HepG2 (cell line): Measurements from ENCODE around the gene NAXD. TPM values are rescaled to one million over a fixed set of nuclear protein-coding genes. Genes with fewer than 3 reads are reported as not detected.

ENCODE experiments used
- FOXK1 ChIP-seq: sonication (generic); formaldehyde crosslinking; IDR thresholded peaks from 2 replicates; pipeline ENCODE4 v1.4.0; 2020; ENCODE audit warnings: low read depth, missing genetic modification reagents, borderline replicate concordance
- FUBP1 ChIP-seq: sonication (generic); formaldehyde crosslinking; IDR thresholded peaks from 2 replicates; pipeline ENCODE4 v1.5.1; 2020; ENCODE audit warnings: missing genetic modification reagents, mild to moderate bottlenecking, borderline replicate concordance
- KLF12 ChIP-seq: sonication (generic); formaldehyde crosslinking; IDR thresholded peaks from 2 replicates; pipeline ENCODE4 v1.4.0; 2020; ENCODE audit warnings: missing genetic modification reagents, borderline replicate concordance
- KLF16 ChIP-seq, 2 experiments: sonication (generic) in 1 of 2; formaldehyde crosslinking in 1 of 2; IDR thresholded peaks; 2 replicates each; pipeline versions ENCODE4 v1.6.1 to v1.8.0; 2016 to 2023; ENCODE audit warnings: missing genetic modification reagents in 2 of 2, missing compliant biosample characterization in 1 of 2
- MEIS2 ChIP-seq: sonication (generic); formaldehyde crosslinking; IDR thresholded peaks from 2 replicates; pipeline ENCODE4 v1.9.0; 2021; ENCODE audit warnings: mild to moderate bottlenecking, missing genetic modification reagents
- MZF1 ChIP-seq: sonication (generic); formaldehyde crosslinking; IDR thresholded peaks from 2 replicates; pipeline ENCODE4 v1.8.1; 2023; ENCODE audit warnings: mild to moderate bottlenecking, missing genetic modification reagents, borderline replicate concordance
- POLR2G ChIP-seq: fragments of 200-400 bp; formaldehyde crosslinking; IDR thresholded peaks from 2 replicates; pipeline ENCODE4 v1.6.1; 2018; ENCODE audit warnings: mild to moderate bottlenecking, low read depth, low read length, moderate library complexity
- SMYD3 ChIP-seq: sonication (generic); formaldehyde crosslinking; IDR thresholded peaks from 2 replicates; pipeline ENCODE4 v1.8.1; 2023; ENCODE audit warnings: mild to moderate bottlenecking, missing genetic modification reagents
- SP2 ChIP-seq: sonication (generic); formaldehyde crosslinking; IDR thresholded peaks from 2 replicates; pipeline ENCODE4 v1.5.1; 2020; ENCODE audit warnings: mild to moderate bottlenecking, missing genetic modification reagents
- TBP ChIP-seq: sonication (generic); formaldehyde crosslinking; IDR thresholded peaks from 2 replicates; pipeline ENCODE4 v1.5.0; 2020; ENCODE audit warnings: missing genetic modification reagents
- TCF7 ChIP-seq: sonication (generic); IDR thresholded peaks from 2 replicates; pipeline ENCODE4 v1.6.1; 2016; ENCODE audit warnings: antibody characterized with exemption, low read depth
- ZBTB3 ChIP-seq: sonication (generic); formaldehyde crosslinking; IDR thresholded peaks from 2 replicates; pipeline ENCODE4 v1.4.0; 2020; ENCODE audit warnings: low read depth, mild to moderate bottlenecking, moderate library complexity, missing genetic modification reagents, borderline replicate concordance
- ZFP82 ChIP-seq: sonication (generic); formaldehyde crosslinking; IDR thresholded peaks from 2 replicates; pipeline ENCODE4 v1.5.1; 2020; ENCODE audit warnings: mild to moderate bottlenecking, missing genetic modification reagents, borderline replicate concordance
- ZNF207 ChIP-seq: fragments of 450-650 bp; IDR thresholded peaks from 2 replicates; pipeline ENCODE4 v1.6.1; 2016; ENCODE audit warnings: antibody characterized with exemption, borderline replicate concordance
- ZNF274 ChIP-seq: sonication (generic); formaldehyde crosslinking; IDR thresholded peaks from 2 replicates; pipeline ENCODE4 v1.5.1; 2020; ENCODE audit warnings: mild to moderate bottlenecking, missing genetic modification reagents
- ZNF414 ChIP-seq: sonication (generic); formaldehyde crosslinking; IDR thresholded peaks from 2 replicates; pipeline ENCODE4 v1.5.0; 2020; ENCODE audit warnings: missing genetic modification reagents
- ZNF513 ChIP-seq: sonication (generic); formaldehyde crosslinking; conservative IDR thresholded peaks from 2 replicates; pipeline ENCODE4 v1.5.0; 2020; ENCODE audit warnings: missing genetic modification reagents
- ZNF598 ChIP-seq: sonication (generic); formaldehyde crosslinking; IDR thresholded peaks from 2 replicates; pipeline ENCODE4 v1.5.1; 2020; ENCODE audit warnings: mild to moderate bottlenecking, missing genetic modification reagents, borderline replicate concordance
- ZNF614 ChIP-seq: IDR thresholded peaks from 2 replicates; pipeline ENCODE4 v1.6.1; 2018; ENCODE audit warnings: missing biosample characterization, missing genetic modification reagents, inconsistent platforms, borderline replicate concordance
- ZNF713 ChIP-seq: sonication (generic); formaldehyde crosslinking; IDR thresholded peaks from 2 replicates; pipeline ENCODE4 v1.4.0; 2020; ENCODE audit warnings: mild to moderate bottlenecking, missing genetic modification reagents
- ZNF75D ChIP-seq: sonication (generic); formaldehyde crosslinking; IDR thresholded peaks from 2 replicates; pipeline ENCODE4 v1.8.1; 2023; ENCODE audit warnings: missing genetic modification reagents, mild to moderate bottlenecking, borderline replicate concordance
- polyA plus RNA-seq, 8 experiments: library from polyadenylated mRNA; depleted of rRNA in 3 of 8; stranded (reverse) in 7 of 8; unstranded in 1 of 8; fragments of >200 nt; fragmentation: Illumina TruSeq in 4 of 8; extraction: Trizol in 4 of 8; gene quantifications; 2 replicates each; pipeline versions ENCODE4 v1.2.1 to v1.2.3, GENCODE V29; 2011 to 2016; ENCODE audit warnings: low read depth in 4 of 8, missing spikeins in 1 of 8, mixed read lengths in 1 of 8; ENCODE audit not compliant: insufficient read depth in 1 of 8
- total RNA-seq, 5 experiments: library from RNA; depleted of rRNA; stranded (reverse); fragments of >200 nt; fragmentation: Illumina TruSeq; extraction: Trizol; gene quantifications; 2 replicates each; pipeline ENCODE4 v1.2.3, GENCODE V29; 2016; ENCODE audit warnings: low read depth in 1 of 5
- TF ChIP-seq, protein P1 (sequence below): sonication (generic); formaldehyde crosslinking; IDR thresholded peaks from 2 replicates; pipeline ENCODE4 v1.5.0; 2020; ENCODE audit warnings: missing genetic modification reagents, mild to moderate bottlenecking, borderline replicate concordance

The NAXD gene
- total and polyA plus RNA-seq, 2 of the 13 experiments (the other 11 are each of a cell fraction or from before 2014, with no cell fraction given), result 19.0 to 23.2 TPM

DNA sequence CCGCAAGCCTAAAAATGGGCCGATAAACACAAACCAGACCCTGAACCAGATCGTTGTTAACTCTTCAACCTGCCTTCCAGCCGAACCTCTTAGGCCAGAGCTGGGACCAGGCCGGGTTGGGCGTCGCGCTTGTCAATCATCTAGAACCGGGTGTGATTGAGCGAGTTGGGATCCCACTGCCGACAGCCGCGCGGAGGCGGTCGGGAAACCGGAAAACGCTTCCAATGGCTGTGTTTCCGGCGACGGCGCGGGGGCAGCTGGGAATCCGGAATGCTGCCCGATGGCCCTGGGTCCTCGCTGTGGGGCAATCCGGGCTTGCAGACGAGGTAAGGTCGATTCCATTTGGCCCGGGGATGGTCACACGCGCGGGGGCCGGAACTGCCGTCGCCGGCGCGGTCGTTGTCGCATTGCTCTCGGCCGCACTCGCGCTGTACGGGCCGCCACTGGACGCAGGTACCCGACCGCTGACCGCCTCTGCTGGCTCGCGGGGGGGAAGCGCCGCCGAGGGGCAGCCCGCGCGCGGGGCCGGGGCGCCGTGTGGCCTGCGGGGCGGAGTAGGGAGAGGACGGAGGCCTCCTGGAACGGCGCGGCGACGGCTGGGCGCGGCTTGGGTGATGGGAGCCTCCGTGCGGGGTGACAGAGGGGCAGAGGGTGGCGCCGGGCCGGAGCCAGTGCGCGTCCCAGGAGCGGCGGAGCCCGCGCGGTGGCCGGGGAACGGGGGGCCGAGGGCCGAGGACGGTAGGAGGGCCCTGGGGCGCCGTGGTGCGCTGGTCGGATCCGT is at the start of gene NAXD (continued):
- TF ChIP-seq ZBTB3 (CRISPR knock-in tag), result no peak
- TF ChIP-seq ZNF713 (CRISPR knock-in tag), result no peak
- peak; percentile 93 for TF ChIP-seq SP2 (CRISPR knock-in tag)
- peak; percentile 58; the same call in 1 of the 2 replicates for TF ChIP-seq MEIS2 (CRISPR knock-in tag)
- TF ChIP-seq ZNF207, result no peak
- TF ChIP-seq ZNF598 (CRISPR knock-in tag), result no peak; the same call in 1 of the 2 replicates
- peak; percentile 56; the same call in 1 of the 2 replicates for TF ChIP-seq FOXK1
- peak in 1 of 2 experiments; percentile 64; a peak in 1 of 4 replicates for TF ChIP-seq KLF16 (CRISPR knock-in tag; IDR thresholded peaks at IDR 0.05)
- no peak for TF ChIP-seq MZF1
- peak; percentile 88 for TF ChIP-seq POLR2G
- TF ChIP-seq ZNF513 (CRISPR knock-in tag), result no peak
- no peak for TF ChIP-seq FUBP1
- peak; percentile 94; the same call in 1 of the 2 replicates for TF ChIP-seq ZFP82 (CRISPR knock-in tag)
- TF ChIP-seq SMYD3, result no peak
- TF ChIP-seq TCF7, result no peak
- no peak; the same call in 1 of the 2 replicates for TF ChIP-seq KLF12 (CRISPR knock-in tag)
- TF ChIP-seq ZNF75D (CRISPR knock-in tag), result no peak
- peak; percentile 1; the same call in 1 of the 2 replicates for TF ChIP-seq ZNF614 (CRISPR knock-in tag)
- TF ChIP-seq ZNF274 (CRISPR knock-in tag), result peak; percentile 39; the same call in 1 of the 2 replicates
- TF ChIP-seq ZNF414, result no peak
- TF ChIP-seq, protein P1, sequence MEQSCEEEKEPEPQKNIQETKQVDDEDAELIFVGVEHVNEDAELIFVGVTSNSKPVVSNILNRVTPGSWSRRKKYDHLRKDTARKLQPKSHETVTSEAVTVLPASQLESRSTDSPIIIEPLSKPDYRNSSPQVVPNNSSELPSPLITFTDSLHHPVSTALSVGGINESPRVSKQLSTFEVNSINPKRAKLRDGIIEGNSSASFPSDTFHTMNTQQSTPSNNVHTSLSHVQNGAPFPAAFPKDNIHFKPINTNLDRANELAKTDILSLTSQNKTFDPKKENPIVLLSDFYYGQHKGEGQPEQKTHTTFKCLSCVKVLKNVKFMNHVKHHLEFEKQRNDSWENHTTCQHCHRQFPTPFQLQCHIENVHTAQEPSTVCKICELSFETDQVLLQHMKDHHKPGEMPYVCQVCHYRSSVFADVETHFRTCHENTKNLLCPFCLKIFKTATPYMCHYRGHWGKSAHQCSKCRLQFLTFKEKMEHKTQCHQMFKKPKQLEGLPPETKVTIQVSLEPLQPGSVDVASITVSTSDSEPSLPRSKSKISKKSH (CRISPR knock-in tag), result no peak; the same call in 1 of the 2 replicates
- no peak for TF ChIP-seq TBP
